DOHH2 (cell line): ENCODE measurements around the gene CCDC107.

ENCODE experiments used
- EZH2phosphoT487 ChIP-seq: fragments of 200-600 bp; sonication (generic); IDR thresholded peaks from 2 replicates; pipeline ENCODE4 v1.6.1; 2017; ENCODE audit warnings: borderline replicate concordance, mild to moderate bottlenecking, antibody characterized with exemption, low read length, moderate library complexity, mixed read lengths
- TF ChIP-seq, protein P1 (sequence below): fragments of 200-600 bp; sonication (generic); IDR thresholded peaks from one replicate; pipeline ENCODE4 v1.5.1; 2014; ENCODE audit warnings: antibody characterized with exemption, mild to moderate bottlenecking, low read depth, low read length; ENCODE audit not compliant: poor library complexity, severe bottlenecking

DNA sequence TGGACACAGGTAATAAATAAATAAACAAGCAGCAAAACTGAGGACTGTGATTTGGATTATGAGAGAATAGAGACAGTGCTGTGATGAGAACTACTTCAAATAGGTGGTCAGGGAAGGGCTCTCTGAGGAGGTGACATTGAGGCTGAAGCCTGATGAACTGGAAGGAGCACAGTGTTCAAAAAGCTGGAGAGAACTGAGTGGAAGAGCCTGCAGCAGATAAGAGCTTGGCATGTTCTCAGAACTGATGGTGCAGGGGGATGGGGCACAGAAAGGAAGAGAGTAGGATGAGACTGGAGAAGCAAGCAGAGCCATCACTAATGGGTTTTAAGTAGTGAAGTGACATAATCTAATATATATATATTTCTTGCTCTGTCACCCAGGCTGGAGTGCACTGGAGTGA, 42.9 kb downstream of the CCDC107 start:
- TF ChIP-seq, protein P1, sequence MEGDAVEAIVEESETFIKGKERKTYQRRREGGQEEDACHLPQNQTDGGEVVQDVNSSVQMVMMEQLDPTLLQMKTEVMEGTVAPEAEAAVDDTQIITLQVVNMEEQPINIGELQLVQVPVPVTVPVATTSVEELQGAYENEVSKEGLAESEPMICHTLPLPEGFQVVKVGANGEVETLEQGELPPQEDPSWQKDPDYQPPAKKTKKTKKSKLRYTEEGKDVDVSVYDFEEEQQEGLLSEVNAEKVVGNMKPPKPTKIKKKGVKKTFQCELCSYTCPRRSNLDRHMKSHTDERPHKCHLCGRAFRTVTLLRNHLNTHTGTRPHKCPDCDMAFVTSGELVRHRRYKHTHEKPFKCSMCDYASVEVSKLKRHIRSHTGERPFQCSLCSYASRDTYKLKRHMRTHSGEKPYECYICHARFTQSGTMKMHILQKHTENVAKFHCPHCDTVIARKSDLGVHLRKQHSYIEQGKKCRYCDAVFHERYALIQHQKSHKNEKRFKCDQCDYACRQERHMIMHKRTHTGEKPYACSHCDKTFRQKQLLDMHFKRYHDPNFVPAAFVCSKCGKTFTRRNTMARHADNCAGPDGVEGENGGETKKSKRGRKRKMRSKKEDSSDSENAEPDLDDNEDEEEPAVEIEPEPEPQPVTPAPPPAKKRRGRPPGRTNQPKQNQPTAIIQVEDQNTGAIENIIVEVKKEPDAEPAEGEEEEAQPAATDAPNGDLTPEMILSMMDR = no peak
- TF ChIP-seq EZH2phosphoT487 = no peak
